Endothelial cell of umbilical vein (primary cell): ENCODE measurements around the gene TMEM119.

ENCODE experiments used
- EZH2 ChIP-seq: IDR thresholded peaks from 2 replicates; pipeline ENCODE4 v1.6.1; 2012; ENCODE audit warnings: borderline replicate concordance, low read depth, mild to moderate bottlenecking, moderate library complexity, low read length, inconsistent platforms; ENCODE audit not compliant: severe bottlenecking
- POLR2A ChIP-seq: IDR thresholded peaks from 2 replicates; pipeline ENCODE4 v1.6.1; 2012; ENCODE audit warnings: low read depth, mild to moderate bottlenecking, control low read depth, low read length
- POLR2AphosphoS5 ChIP-seq: IDR thresholded peaks from 2 replicates; pipeline ENCODE4 v1.6.1; 2012; ENCODE audit warnings: low read depth, mild to moderate bottlenecking, control low read depth, low read length, moderate library complexity; ENCODE audit not compliant: insufficient read depth
- TF ChIP-seq, protein P1 (sequence below), 2 donors: IDR thresholded peaks; 1 replicate in 1 of 2; 2 replicates in 1 of 2; pipeline ENCODE4 v1.5.1; 2011; ENCODE audit warnings: low read length in 2 of 2, mild to moderate bottlenecking in 2 of 2, moderate library complexity in 2 of 2, control low read depth in 1 of 2, inconsistent platforms in 1 of 2, low read depth in 1 of 2; ENCODE audit not compliant: insufficient read depth in 1 of 2; ENCODE audit errors: extremely low read depth in 1 of 2

- TF ChIP-seq, protein P1, sequence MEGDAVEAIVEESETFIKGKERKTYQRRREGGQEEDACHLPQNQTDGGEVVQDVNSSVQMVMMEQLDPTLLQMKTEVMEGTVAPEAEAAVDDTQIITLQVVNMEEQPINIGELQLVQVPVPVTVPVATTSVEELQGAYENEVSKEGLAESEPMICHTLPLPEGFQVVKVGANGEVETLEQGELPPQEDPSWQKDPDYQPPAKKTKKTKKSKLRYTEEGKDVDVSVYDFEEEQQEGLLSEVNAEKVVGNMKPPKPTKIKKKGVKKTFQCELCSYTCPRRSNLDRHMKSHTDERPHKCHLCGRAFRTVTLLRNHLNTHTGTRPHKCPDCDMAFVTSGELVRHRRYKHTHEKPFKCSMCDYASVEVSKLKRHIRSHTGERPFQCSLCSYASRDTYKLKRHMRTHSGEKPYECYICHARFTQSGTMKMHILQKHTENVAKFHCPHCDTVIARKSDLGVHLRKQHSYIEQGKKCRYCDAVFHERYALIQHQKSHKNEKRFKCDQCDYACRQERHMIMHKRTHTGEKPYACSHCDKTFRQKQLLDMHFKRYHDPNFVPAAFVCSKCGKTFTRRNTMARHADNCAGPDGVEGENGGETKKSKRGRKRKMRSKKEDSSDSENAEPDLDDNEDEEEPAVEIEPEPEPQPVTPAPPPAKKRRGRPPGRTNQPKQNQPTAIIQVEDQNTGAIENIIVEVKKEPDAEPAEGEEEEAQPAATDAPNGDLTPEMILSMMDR (IDR thresholded peaks at IDR 0.05; ENCODE audit: extremely low read depth in 1 of 2, insufficient read depth in 1 of 2, low read depth in 1 of 2, low read length in 2 of 2), result no peak
- no peak for TF ChIP-seq POLR2AphosphoS5
- TF ChIP-seq EZH2, result no peak
- TF ChIP-seq POLR2A, result no peak
These were observed 8.0 kb upstream of the TMEM119 start for GRCh38 chr12:108605690-108606406.
